Embryonic facial prominence (tissue), 1 donor: ENCODE data around the gene VAMP2.

Experiments used
- DNase-seq: peaks from one replicate; pipeline ENCODE4 v3.0.0-alpha.2; 2016; ENCODE audit errors: extremely low spot score

VAMP2 gene

GRCh38 chr17:8142887-8143580 is 19.7 kb downstream of the VAMP2 start:
- DNase-seq: no peak

GRCh38 chr17:8142158-8142886 is 20.4 kb downstream of the VAMP2 start:
- no peak for DNase-seq

- no peak for DNase-seq
These were observed 21.0 kb downstream of the VAMP2 start for GRCh38 chr17:8141741-8142140.

DNA sequence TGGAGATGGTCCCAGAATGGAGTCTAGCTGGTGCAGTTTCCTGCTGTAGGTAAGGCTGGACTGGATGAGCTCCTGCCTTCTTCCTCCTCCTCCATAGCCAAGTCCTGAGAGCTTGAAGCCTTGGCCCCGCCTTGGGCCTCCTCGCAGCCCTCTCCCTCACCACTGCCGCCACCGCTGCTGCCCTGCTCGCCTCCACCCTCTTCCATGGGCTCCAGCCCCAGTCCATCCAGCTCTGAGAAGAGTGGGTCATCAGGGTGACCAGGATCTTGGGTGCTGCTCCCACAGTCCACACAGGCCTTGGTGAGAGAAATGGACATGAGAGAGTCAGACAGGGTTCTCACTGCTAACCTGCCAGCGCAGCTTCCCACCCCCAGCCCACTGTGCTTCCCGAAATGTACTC is 21.7 kb downstream of the VAMP2 start:
- DNase-seq: no peak

DNA sequence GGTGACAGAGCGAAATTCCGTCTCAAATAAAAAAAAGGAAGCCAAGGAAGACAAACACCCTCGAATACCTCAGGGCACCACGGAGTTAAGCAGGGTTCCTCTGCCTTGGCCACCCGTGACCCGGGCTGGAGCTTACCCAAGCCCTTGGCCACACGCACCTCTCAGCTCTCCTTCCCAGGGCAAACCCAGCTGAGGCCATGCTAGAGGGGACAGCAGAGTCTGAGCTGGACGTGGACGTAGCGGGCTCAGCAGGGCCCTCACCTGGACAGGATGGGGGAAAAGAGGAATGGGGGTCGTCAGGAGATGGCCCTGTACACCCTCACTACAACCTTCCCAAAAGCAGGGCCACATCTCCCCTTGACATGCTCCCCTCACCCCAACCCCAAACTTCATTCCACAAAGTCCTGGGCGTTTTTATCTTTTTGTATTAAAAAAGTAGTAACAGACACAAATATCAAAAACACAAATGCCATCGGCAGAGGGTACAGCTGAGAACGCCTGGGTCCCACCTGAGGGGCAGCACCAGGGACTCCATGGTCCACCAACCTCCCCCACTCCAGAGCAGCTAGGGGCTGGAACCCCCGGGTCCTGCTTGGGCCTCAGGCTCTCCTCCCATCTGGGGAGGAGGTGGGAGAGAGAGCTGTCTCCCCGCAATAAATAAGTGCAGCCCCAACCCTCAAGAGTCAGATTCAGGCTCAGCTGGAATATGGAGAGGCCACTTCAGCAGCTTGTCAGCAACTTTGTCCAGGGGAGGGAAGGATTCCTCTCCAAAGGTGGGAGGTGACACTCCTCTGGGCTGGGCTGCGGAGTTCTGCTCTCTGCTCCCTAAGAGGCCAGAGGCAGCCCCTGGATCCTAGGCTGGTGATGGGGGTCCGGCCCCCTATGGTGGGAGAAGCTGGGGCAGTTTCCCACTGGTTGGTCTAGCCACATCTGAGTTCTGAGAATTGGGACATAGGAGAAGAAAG is 22.4 kb downstream of the VAMP2 start:
- DNase-seq: no peak

DNA sequence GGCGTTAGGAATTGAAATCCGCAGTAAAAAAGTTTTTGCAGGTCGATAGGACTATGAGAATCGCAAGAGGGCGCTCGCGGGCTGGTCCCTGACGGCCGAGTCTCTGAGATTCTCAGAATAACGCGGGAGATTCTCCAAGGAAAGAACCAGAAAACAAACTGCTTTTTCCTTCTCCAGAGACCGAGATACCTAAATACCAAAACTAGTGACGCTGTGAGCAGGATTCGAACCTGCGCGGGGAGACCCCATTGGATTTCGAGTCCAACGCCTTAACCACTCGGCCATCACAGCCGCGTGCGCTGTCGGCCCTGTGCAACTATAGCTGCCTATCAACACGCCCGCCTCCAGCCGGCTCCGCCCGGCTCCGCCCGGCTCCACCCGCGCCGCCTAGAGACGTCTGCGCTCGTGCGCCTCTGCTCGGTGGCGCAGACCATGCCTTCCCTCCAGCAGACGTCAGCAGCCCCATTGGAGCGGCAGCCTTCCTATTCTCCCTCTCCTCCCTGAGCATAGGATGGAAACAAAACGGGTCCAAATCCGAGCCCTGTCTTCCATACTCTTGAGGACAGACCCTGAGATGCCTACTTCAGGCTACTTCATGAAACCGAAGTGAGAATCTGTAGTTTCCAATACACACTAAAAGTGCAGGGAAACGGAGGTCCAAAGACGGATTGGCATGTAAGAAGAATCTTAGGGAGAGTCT is 23.9 kb downstream of the VAMP2 start:
- peak; percentile 97 for DNase-seq

DNA sequence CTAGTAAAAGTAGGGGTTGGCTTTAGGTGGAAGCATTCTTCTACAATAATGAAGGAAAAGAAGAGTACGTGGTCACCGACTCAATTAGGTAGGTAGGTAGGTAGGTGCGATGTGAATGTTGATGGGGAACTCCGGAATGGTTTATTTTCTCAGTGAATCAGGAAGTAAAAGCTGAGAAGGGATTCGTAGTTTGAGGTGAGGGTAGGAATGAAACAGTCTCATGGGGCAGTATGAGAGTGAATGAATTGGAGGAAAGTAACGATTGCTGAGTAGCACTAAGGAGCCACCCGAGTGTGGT is 24.4 kb downstream of the VAMP2 start:
- DNase-seq: no peak

DNA sequence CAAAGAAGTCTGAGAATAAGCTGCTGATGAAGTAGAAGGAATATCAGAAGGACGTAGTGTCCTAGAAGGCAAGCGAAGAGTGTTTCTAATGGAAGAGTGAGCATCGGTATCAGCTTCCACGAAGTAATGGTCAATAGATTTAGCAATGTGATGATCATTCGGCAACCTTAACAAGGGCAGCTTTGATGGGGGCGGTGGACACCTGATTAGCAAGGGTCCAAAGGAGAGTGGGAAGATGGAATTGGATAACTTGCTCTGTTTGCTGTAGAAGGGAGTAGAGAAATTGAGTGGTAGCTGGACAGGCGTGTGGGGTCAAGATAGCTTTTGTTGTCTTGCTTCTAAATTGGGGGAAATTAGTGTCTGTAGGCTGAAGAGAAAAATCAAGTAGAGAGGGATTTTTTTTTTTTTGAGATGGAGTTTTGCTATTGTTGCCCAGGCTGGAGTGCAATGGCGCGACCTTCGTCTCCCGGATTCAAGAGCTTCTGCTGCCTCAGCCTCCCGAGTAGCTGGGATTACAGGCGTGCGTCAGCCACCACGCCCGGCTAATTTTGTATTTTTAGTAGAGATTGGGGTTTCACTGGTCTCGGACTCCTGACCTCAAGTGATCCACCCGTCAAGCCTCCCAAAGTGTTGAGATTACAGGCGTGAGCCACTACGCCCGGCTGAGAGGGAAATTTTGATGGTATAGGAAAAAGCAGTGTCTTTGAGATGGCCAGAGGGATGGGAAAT is 24.9 kb downstream of the VAMP2 start:
- no peak for DNase-seq

DNA sequence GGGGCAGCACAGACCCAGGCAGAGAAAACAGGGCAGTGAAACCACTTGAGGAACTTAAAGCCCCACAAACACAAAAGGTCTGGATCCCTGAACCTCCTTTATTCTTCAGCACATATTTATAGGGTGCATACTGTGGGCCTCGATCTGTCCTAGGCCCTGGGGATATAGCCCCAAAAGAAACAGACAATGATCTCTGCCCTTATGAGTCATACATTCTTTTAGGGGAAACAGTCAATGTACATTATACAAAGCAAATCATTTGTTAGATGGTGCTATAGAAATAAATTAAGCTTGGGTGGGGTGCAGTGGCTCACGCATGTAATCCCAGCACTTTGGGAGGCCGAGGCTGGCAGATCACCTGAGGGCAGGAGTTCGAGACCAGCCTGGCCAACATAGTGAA is 28.8 kb downstream of the VAMP2 start:
- no peak for DNase-seq

DNA sequence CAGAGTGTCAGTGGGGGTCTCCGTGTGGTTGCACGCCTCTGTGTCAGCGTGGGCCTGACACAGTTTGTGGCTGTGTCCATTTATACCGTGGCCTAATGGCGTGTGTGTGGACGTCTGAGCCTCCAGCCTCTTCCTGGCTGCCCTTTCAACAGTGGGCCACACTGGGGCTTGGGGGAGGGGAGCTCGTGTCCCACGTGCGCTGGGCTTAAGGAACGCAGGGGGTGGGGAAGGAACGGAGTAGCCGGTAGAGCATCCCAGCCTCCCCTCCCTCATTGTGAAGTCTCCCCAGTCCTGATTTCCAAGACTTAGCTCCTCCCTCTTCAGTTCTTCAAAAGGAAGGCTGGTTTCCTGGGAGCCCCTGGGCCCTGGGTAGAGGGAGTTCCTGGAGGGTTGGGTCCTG is 29.3 kb downstream of the VAMP2 start:
- DNase-seq: no peak

DNA sequence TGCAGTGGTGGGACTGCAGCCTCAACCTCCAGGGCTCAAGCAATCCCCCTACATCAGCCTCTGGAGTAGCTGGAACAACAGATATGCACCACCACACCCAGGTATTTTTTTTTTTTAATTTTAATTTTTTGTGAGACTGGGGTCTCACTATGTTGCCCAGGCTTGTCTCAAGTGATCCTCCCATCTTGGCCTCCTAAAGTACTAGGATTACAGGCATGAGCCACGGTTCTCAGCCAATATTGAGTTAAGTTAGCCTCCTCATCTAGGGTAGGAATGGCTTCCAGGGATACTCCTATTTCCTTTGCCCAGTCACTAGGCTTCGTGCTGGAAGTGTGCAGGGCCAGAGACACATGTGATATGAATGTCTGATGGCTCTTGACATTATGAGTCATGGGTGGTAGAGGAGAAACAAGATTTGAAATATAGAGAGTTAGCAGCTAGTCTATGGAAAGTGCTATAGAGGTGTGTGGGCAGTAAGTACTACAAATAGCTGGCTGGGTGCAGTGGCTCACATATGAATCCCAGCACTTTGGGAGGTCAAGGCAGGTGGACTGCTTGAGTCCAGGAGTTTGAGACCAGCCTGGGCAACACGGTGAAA is 30.8 kb downstream of the VAMP2 start:
- DNase-seq: no peak

GRCh38 chr17:8128125-8128784 is 34.5 kb downstream of the VAMP2 start:
- DNase-seq: no peak

DNA sequence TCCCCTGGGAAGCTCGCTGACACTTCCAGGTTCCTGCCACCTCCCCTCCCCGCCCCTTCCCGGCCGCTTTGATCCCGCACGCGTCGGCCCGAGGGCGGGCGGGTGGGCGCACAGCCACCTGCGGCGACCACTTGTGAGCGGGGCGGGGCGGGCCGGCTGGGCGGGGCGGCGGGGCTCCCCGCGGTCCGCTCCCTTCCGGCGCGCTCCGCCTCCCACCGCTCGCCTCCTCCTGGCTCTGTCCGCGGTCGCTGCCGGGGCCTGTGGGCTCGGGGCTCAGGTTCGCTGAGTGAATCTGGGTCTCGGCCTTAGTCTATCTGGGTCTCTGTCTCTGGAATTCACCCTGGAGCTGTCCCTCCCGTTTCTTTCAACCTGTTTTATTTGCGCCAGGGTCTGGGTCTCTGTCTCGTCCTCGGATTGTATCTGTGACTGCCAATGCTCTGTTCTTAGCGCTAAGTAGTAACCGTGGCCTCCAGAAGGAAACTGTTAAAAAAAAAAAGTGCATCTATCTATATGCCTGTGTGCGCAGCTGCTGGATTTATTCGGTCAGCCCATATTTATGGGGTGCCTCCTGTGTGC is 36.2 kb downstream of the VAMP2 start:
- no peak for DNase-seq

GRCh38 chr17:8125947-8126490 is 36.7 kb downstream of the VAMP2 start:
- DNase-seq: no peak

- DNase-seq: no peak
These were observed 37.4 kb downstream of the VAMP2 start for GRCh38 chr17:8125154-8125946.

- no peak for DNase-seq
These were observed 38.2 kb downstream of the VAMP2 start for GRCh38 chr17:8124350-8125153.

GRCh38 chr17:8123695-8124349 is 38.9 kb downstream of the VAMP2 start, which contains the start of gene HES7:
HES7 (minus strand) TSS chr17:8124106; CDS start chr17:8124084, 22 bp downstream.
- DNase-seq: no peak
